ENCODE measurements around the gene MGAT4A. TPM values are rescaled to one million over a fixed set of nuclear protein-coding genes. Genes with fewer than 3 reads are reported as not detected.
"Not testable (repeated sequence)": the region's sequence is repeated elsewhere in the genome, so short reads cannot be mapped to it uniquely, and the experiment has no call there.

Gene MGAT4A
- total and polyA plus RNA-seq, 4 donors: 16.1 to 43.7 (median 31.9) TPM

DNA sequence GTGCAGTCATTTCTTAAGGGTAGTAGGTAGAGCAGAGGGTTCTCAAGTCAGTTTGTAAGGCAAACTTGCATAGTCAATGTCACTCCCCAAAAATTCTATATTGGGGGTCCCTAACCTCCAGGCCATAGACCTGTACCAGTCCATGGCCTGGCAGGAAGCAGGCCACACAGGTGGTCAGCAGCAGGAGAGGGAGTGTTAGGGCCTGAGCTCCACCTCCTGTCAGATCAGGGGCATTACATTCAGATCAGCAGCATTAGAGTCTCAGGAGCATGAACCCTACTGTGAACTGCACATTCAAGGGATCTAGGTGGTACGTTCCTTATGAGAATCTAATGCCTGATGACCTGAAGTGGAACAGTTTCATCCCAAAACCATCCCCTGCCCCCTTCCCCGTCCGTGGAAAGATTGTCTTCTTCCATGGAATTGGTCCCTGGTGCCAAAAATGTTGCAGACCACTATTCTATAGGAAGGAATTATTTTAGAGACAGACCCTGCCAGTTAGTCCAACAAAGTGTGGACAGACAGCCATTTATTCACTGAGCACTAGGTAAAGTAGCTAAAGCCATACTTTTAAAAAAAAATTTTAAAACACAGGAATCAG lies 129.3 kb downstream of the MGAT4A start:
- no peaks in the 10 kb centered on the region for H3K9me3 ChIP-seq (ENCODE audit: control insufficient read depth in 4 of 4, insufficient read depth in 3 of 4, low read length in 3 of 4)
- H3K4me1 ChIP-seq (ENCODE audit: control insufficient read depth in 5 of 5, insufficient read depth in 5 of 5, low read length in 5 of 5): peaks cover 0 to 3% (median under 1%) of the 10 kb centered on the region in 5 donors
- ATAC-seq (ENCODE audit: insufficient read depth, low FRiP score) (peak; percentile 53), DNase-seq (peak in 1 of 3 donors; percentile 14)
- 84 to 87% methylated on average over 3 of the region's 3 CpGs for WGBS, 2 donors
- no peaks in the 10 kb centered on the region for H3K27me3 ChIP-seq (ENCODE audit: control insufficient read depth in 3 of 3, insufficient read depth in 3 of 3, low read length in 2 of 3)
- H3K36me3 ChIP-seq (ENCODE audit: control insufficient read depth in 4 of 4, insufficient read depth in 4 of 4, low read length in 4 of 4): peaks cover 13 to 26% (median 15%) of the 10 kb centered on the region in 4 donors
- no peak overlapping the region for H3K9ac ChIP-seq (ENCODE audit: insufficient read depth in 1 of 2, low read length in 2 of 2)
- no peak overlapping the region for H3K27ac ChIP-seq (ENCODE audit: low read depth in 1 of 2, low read length in 1 of 2)
- TF ChIP-seq, protein P1, sequence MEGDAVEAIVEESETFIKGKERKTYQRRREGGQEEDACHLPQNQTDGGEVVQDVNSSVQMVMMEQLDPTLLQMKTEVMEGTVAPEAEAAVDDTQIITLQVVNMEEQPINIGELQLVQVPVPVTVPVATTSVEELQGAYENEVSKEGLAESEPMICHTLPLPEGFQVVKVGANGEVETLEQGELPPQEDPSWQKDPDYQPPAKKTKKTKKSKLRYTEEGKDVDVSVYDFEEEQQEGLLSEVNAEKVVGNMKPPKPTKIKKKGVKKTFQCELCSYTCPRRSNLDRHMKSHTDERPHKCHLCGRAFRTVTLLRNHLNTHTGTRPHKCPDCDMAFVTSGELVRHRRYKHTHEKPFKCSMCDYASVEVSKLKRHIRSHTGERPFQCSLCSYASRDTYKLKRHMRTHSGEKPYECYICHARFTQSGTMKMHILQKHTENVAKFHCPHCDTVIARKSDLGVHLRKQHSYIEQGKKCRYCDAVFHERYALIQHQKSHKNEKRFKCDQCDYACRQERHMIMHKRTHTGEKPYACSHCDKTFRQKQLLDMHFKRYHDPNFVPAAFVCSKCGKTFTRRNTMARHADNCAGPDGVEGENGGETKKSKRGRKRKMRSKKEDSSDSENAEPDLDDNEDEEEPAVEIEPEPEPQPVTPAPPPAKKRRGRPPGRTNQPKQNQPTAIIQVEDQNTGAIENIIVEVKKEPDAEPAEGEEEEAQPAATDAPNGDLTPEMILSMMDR (IDR thresholded peaks at IDR 0.05; ENCODE audit: control extremely low read depth, extremely low read depth): no peak
- no peak overlapping the region for H3K4me3 ChIP-seq

- no peak overlapping the region for H3K9ac ChIP-seq (ENCODE audit: insufficient read depth in 1 of 2, low read length in 2 of 2)
- DNase-seq: no peak
- TF ChIP-seq, protein P1 (IDR thresholded peaks at IDR 0.05; ENCODE audit: control extremely low read depth, extremely low read depth): no peak
- H3K9me3 ChIP-seq (ENCODE audit: control insufficient read depth in 4 of 4, insufficient read depth in 3 of 4, low read length in 3 of 4): no peaks in the 10 kb centered on the region
- no peak for ATAC-seq (ENCODE audit: insufficient read depth, low FRiP score)
- H3K36me3 ChIP-seq (ENCODE audit: control insufficient read depth in 4 of 4, insufficient read depth in 4 of 4, low read length in 4 of 4): peaks cover 11 to 26% (median 15%) of the 10 kb centered on the region in 4 donors
- no peaks in the 10 kb centered on the region for H3K27me3 ChIP-seq (ENCODE audit: control insufficient read depth in 3 of 3, insufficient read depth in 3 of 3, low read length in 2 of 3)
- H3K4me1 ChIP-seq (ENCODE audit: control insufficient read depth in 5 of 5, insufficient read depth in 5 of 5, low read length in 5 of 5): no peaks in the 10 kb centered on the region
- 86 to 93% methylated on average over 1 of the region's 1 CpG for WGBS, 2 donors
- no peak overlapping the region for H3K27ac ChIP-seq (ENCODE audit: low read depth in 1 of 2, low read length in 1 of 2)
- no peak overlapping the region for H3K4me3 ChIP-seq
These were observed 132.0 kb downstream of the MGAT4A start for GRCh38 chr2:98598781-98599428.

DNA sequence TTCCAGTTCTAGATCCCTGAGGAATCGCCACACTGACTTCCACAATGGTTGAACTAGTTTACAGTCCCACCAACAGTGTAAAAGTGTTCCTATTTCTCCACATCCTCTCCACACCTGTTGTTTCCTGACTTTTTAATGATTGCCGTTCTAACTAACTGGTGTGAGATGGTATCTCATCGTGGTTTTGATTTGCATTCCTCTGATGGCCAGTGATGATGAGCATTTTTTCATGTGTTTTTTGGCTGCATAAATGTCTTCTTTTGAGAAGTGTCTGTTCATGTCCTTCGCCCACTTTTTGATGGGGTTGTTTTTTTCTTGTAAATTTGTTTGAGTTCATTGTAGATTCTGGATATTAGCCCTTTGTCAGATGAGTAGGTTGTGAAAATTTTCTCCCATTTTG lies 136.3 kb downstream of the MGAT4A start:
- DNase-seq; H3K27me3 ChIP-seq (ENCODE audit: control insufficient read depth in 3 of 3, insufficient read depth in 3 of 3, low read length in 2 of 3); H3K9ac ChIP-seq (ENCODE audit: insufficient read depth in 1 of 2, low read length in 2 of 2); H3K9me3 ChIP-seq (ENCODE audit: control insufficient read depth in 4 of 4, insufficient read depth in 3 of 4, low read length in 3 of 4); H3K4me3 ChIP-seq; ATAC-seq (ENCODE audit: insufficient read depth, low FRiP score); H3K4me1 ChIP-seq (ENCODE audit: control insufficient read depth in 5 of 5, insufficient read depth in 5 of 5, low read length in 5 of 5); H3K27ac ChIP-seq (ENCODE audit: low read depth in 1 of 2, low read length in 1 of 2): not testable (repeated sequence)
- peaks cover 6 to 20% (median 9%) of the 10 kb centered on the region in 4 donors for H3K36me3 ChIP-seq (ENCODE audit: control insufficient read depth in 4 of 4, insufficient read depth in 4 of 4, low read length in 4 of 4)
- WGBS, 2 donors: 78 to 82% methylated on average over 2 of the region's 4 CpGs

GRCh38 chr2:98592565-98592964 lies 138.4 kb downstream of the MGAT4A start:
- Histone ChIP-seq H3K9me3 (ENCODE audit: control insufficient read depth in 4 of 4, insufficient read depth in 3 of 4, low read length in 3 of 4) (no peaks in the 10 kb centered on the region), H3K36me3 (ENCODE audit: control insufficient read depth in 4 of 4, insufficient read depth in 4 of 4, low read length in 4 of 4) (peaks cover 3 to 13% (median 7%) of the 10 kb centered on the region in 4 donors), H3K4me3 (no peak overlapping the region), H3K27me3 (ENCODE audit: control insufficient read depth in 3 of 3, insufficient read depth in 3 of 3, low read length in 2 of 3) (no peaks in the 10 kb centered on the region), H3K4me1 (ENCODE audit: control insufficient read depth in 5 of 5, insufficient read depth in 5 of 5, low read length in 5 of 5) (no peaks in the 10 kb centered on the region), H3K9ac (ENCODE audit: insufficient read depth in 1 of 2, low read length in 2 of 2) (no peak overlapping the region), H3K27ac (ENCODE audit: low read depth in 1 of 2, low read length in 1 of 2) (no peak overlapping the region)
- 97 to 98% methylated on average over 8 of the region's 8 CpGs for WGBS, 2 donors
- TF ChIP-seq, protein P1 (IDR thresholded peaks at IDR 0.05; ENCODE audit: control extremely low read depth, extremely low read depth): no peak
- ATAC-seq (ENCODE audit: insufficient read depth, low FRiP score) (no peak), DNase-seq (no peak)
